Gastrocnemius medialis (tissue), 4 donors: ENCODE measurements around the gene CDH4. TPM values are rescaled to one million over a fixed set of nuclear protein-coding genes. Genes with fewer than 3 reads are reported as not detected.

Source experiments
- ATAC-seq, 2 donors: fragments of 150-250 bp; one replicate each; pipeline ENCODE4 v1.9.1; 2016
- DNase-seq, 2 donors: peaks; one replicate each; pipeline ENCODE4 v3.0.0-alpha.2; 2019
- H3K27ac ChIP-seq, 4 donors: fragments of 200-600 bp; sonication (generic); 1 replicate in 1 of 4; 2 replicates in 3 of 4; pipeline ENCODE4 v1.5.1; 2016 to 2018; ENCODE audit warnings: mild to moderate bottlenecking in 2 of 4, moderate library complexity in 1 of 4
- H3K27me3 ChIP-seq, 3 donors: fragments of 200-600 bp; sonication (generic) in 2 of 3; 1 replicate in 1 of 3; 2 replicates in 2 of 3; pipeline versions ENCODE4 v1.5.1 to v1.6.0; 2016 to 2019; ENCODE audit warnings: mild to moderate bottlenecking in 1 of 3, moderate library complexity in 1 of 3
- H3K36me3 ChIP-seq, 2 donors: fragments of 200-600 bp; sonication (generic) in 1 of 2; one replicate each; pipeline ENCODE4 v1.5.1; 2017 to 2018
- H3K4me1 ChIP-seq, 2 donors: fragments of 200-600 bp; sonication (generic) in 1 of 2; one replicate each; pipeline ENCODE4 v1.5.1; 2016 to 2017; ENCODE audit warnings: mild to moderate bottlenecking in 2 of 2
- H3K4me3 ChIP-seq, 4 donors: fragments of 200-600 bp; sonication (generic) in 3 of 4; 1 replicate in 1 of 4; 2 replicates in 3 of 4; pipeline ENCODE4 v1.5.1; 2016 to 2019; ENCODE audit warnings: mild to moderate bottlenecking in 2 of 4
- H3K9me3 ChIP-seq, 3 donors: fragments of 200-600 bp; sonication (generic) in 2 of 3; 1 replicate in 1 of 3; 2 replicates in 2 of 3; pipeline ENCODE4 v1.5.1; 2016 to 2019
- POLR2A ChIP-seq, 2 donors: fragments of 450-650 bp; IDR thresholded peaks; one replicate each; pipeline ENCODE4 v1.6.1; 2017; ENCODE audit warnings: antibody characterized with exemption in 2 of 2, mild to moderate bottlenecking in 2 of 2, moderate library complexity in 2 of 2
- in situ Hi-C, 4 donors: fragments of 200-750 bp; cut with MboI; loops; one replicate each; pipeline versions ENCODE4 v1.15.0 to v1.8.0; 2017; ENCODE audit warnings: low sequenced_read_pairs in 4 of 4
- intact Hi-C: fragments of 100-400 bp; cut with DNase I; formaldehyde crosslinking; loops from one replicate; pipeline ENCODE4 v1.15.1; 2023; ENCODE audit warnings: low total_unique reads
- total RNA-seq, 4 donors: library from RNA; depleted of rRNA; stranded (reverse); fragments of >200 nt; gene quantifications; one replicate each; pipeline versions ENCODE4 v1.1.0 to v1.2.3, GENCODE V29; 2016
- TF ChIP-seq, protein P1 (sequence below), 5 experiments: fragments of 450-650 bp in 3 of 5; fragments of 200-600 bp in 2 of 5; sonication (generic) in 2 of 5; IDR thresholded peaks in 4 of 5; conservative IDR thresholded peaks in 1 of 5; 1 replicate in 4 of 5; 2 replicates in 1 of 5; pipeline ENCODE4 v1.5.1; 2016 to 2019; ENCODE audit warnings: antibody characterized with exemption in 5 of 5, mild to moderate bottlenecking in 3 of 5, moderate library complexity in 3 of 5

Gene CDH4
- total RNA-seq, 4 donors from 2014 or later = 0.38 to 1.2 (median 0.86) TPM

DNA sequence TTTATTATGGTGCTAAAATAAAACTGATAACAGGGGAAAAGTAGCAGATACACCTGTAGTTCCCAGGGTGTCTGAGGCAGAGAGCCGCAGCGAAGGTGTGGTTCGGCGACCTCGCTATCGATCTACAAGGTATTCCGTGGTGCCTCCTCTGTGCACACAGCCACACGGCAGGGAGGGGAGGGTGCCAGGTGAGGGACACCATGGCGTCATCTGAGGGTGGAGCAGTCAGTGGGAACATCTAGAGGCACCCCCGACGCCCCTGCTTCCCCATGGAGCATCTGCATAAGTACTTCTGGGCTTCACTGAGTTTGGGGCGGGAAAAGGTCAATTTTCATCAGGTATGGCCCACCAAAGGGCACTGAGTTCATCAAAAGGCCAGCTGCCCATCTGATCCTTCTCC lies 570.3 kb downstream of the CDH4 start:
- no peak for ATAC-seq
- Histone ChIP-seq H3K9me3 (no peaks in the 10 kb centered on the region), H3K4me3 (no peak overlapping the region), H3K36me3 (no peaks in the 10 kb centered on the region), H3K27me3 (no peaks in the 10 kb centered on the region), H3K27ac (no peak overlapping the region), H3K4me1 (no peaks in the 10 kb centered on the region)
- DNase-seq = no peak
- intact Hi-C loops (no loop called here), in situ Hi-C loops (no loop called here)
- TF ChIP-seq, protein P1, sequence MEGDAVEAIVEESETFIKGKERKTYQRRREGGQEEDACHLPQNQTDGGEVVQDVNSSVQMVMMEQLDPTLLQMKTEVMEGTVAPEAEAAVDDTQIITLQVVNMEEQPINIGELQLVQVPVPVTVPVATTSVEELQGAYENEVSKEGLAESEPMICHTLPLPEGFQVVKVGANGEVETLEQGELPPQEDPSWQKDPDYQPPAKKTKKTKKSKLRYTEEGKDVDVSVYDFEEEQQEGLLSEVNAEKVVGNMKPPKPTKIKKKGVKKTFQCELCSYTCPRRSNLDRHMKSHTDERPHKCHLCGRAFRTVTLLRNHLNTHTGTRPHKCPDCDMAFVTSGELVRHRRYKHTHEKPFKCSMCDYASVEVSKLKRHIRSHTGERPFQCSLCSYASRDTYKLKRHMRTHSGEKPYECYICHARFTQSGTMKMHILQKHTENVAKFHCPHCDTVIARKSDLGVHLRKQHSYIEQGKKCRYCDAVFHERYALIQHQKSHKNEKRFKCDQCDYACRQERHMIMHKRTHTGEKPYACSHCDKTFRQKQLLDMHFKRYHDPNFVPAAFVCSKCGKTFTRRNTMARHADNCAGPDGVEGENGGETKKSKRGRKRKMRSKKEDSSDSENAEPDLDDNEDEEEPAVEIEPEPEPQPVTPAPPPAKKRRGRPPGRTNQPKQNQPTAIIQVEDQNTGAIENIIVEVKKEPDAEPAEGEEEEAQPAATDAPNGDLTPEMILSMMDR (IDR thresholded peaks at IDR 0.05 in 4 of 5, conservative IDR thresholded peaks at IDR 0.05 in 1 of 5) = no peak
- TF ChIP-seq POLR2A (IDR thresholded peaks at IDR 0.05) = no peak

DNA sequence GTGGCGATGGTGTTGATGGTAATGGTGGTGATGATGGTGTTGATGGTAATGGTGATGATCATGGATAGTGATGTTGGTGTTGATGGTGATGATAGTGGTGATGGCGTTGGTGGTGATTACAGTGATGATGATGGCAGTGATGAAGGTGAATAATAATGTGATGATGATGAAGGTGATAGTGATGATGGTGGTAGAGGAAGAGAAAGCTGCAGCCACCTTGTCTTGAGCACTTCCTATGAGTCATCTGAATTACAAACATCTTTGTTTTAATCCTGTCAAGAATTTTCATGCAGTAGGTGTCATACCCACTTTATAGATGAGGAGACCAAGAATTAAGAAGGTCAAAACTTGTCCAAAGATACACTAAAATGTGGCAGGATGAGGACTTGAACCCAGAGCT lies 571.2 kb downstream of the CDH4 start:
- H3K9me3 ChIP-seq = no peaks in the 10 kb centered on the region
- intact Hi-C loops (no loop called here), in situ Hi-C loops (no loop called here)
- H3K4me3 ChIP-seq = no peak overlapping the region
- H3K4me1 ChIP-seq = no peaks in the 10 kb centered on the region
- H3K27me3 ChIP-seq = no peaks in the 10 kb centered on the region
- ATAC-seq (no peak), DNase-seq (no peak)
- no peak overlapping the region for H3K27ac ChIP-seq
- no peaks in the 10 kb centered on the region for H3K36me3 ChIP-seq
- no peak for TF ChIP-seq POLR2A (IDR thresholded peaks at IDR 0.05)
- TF ChIP-seq, protein P1 (IDR thresholded peaks at IDR 0.05 in 4 of 5, conservative IDR thresholded peaks at IDR 0.05 in 1 of 5) = no peak

DNA sequence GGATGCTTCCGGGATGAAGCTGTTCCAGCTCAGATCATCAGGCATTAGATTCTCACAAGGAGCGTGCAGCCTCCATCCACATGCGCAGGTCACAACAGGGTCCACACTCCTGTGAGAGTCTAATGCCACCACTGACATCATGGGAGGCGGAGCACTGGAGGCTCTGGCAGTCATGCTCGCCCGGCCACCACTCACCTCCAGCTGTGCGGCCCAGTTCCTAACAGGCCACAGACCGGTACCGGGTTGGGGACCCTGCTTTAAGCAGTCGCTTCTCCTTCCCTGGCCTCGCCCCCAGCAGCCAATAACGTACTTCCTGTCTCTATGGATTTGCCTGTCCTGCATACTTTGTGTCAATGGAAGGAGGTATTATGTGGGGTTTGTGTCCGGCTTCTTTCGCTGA lies 576.8 kb downstream of the CDH4 start:
- H3K27me3 ChIP-seq = no peaks in the 10 kb centered on the region
- H3K27ac ChIP-seq = no peak overlapping the region
- in situ Hi-C loops = no loop called here
- no peak for ATAC-seq
- DNase-seq = no peak
- H3K4me1 ChIP-seq = no peaks in the 10 kb centered on the region
- no peaks in the 10 kb centered on the region for H3K36me3 ChIP-seq
- TF ChIP-seq, protein P1 (IDR thresholded peaks at IDR 0.05 in 4 of 5, conservative IDR thresholded peaks at IDR 0.05 in 1 of 5) = no peak
- no peak for TF ChIP-seq POLR2A (IDR thresholded peaks at IDR 0.05)
- H3K9me3 ChIP-seq = no peaks in the 10 kb centered on the region
- no peak overlapping the region for H3K4me3 ChIP-seq
- intact Hi-C loops = no loop called here

DNA sequence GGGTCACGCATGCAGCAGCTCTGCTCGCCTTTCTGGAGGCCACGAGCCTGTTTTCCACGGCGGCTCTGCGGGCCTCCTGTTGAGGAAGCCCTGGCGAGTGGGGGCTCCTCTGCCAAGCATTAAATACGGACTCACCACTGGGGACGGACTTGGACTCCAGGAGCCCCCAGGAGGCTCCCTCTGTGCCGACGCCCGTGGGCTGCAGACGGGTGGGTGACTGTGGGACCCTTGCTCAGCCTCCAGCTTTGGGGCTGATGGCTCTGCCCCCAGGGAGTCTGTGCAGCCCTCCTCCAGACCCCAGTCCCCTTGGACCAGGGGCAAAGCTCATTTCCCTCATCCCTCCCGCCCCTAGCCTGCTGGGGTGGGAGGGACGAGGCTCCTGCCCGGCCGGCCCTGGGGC lies 577.5 kb downstream of the CDH4 start:
- ATAC-seq (no peak), DNase-seq (no peak)
- H3K9me3 ChIP-seq = no peaks in the 10 kb centered on the region
- TF ChIP-seq, protein P1 (IDR thresholded peaks at IDR 0.05 in 4 of 5, conservative IDR thresholded peaks at IDR 0.05 in 1 of 5) = no peak
- no peak for TF ChIP-seq POLR2A (IDR thresholded peaks at IDR 0.05)
- intact Hi-C loops (no loop called here), in situ Hi-C loops (no loop called here)
- no peak overlapping the region for H3K4me3 ChIP-seq
- H3K4me1 ChIP-seq = no peaks in the 10 kb centered on the region
- no peak overlapping the region for H3K27ac ChIP-seq
- no peaks in the 10 kb centered on the region for H3K36me3 ChIP-seq
- H3K27me3 ChIP-seq = no peaks in the 10 kb centered on the region

DNA sequence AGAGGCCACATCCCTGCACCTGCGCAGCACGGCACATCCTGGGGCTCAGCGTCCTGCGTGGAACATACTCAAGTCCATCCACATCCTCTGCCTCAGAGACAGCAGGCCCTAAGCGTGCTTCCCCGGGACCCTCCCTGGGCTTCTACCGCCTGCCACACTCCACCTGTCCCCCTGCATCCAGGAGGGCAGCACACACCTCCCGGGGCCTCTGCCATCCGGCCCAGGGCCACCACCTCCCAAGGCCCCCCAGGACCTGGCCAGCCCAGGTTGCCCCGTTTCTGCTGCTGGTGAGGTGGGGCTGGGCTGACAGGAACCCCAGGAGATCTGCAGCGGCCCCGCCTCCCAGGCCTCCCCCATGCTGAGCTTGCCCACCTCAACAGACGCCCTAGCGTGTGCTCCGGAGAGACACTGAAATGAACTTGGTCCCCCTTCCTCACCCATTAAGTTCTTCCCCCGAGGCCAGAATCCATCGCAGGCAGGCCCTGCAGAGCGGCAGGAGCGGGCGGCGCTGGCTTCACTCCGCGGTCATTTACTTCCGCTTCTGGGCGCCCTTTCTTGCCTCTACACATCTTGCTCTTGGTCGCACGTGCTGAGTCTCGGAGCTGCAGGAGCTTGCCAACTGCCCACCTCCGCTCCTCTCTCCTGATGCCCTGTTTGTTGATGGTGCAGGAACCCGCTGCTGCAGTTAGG lies 578.3 kb downstream of the CDH4 start:
- intact Hi-C loops (no loop called here), in situ Hi-C loops (no loop called here)
- no peak overlapping the region for H3K4me3 ChIP-seq
- no peak for TF ChIP-seq POLR2A (IDR thresholded peaks at IDR 0.05)
- TF ChIP-seq, protein P1 (IDR thresholded peaks at IDR 0.05 in 4 of 5, conservative IDR thresholded peaks at IDR 0.05 in 1 of 5) = no peak
- H3K27ac ChIP-seq = no peak overlapping the region
- H3K36me3 ChIP-seq = no peaks in the 10 kb centered on the region
- ATAC-seq (no peak), DNase-seq (no peak)
- no peaks in the 10 kb centered on the region for H3K9me3 ChIP-seq
- H3K4me1 ChIP-seq = no peaks in the 10 kb centered on the region
- no peaks in the 10 kb centered on the region for H3K27me3 ChIP-seq
